Embryonic facial prominence (tissue), 1 donor: ENCODE data around the gene MRM1.

Source experiments
- DNase-seq: peaks from one replicate; pipeline ENCODE4 v3.0.0-alpha.2; 2016; ENCODE audit errors: extremely low spot score

MRM1 gene, protein sequence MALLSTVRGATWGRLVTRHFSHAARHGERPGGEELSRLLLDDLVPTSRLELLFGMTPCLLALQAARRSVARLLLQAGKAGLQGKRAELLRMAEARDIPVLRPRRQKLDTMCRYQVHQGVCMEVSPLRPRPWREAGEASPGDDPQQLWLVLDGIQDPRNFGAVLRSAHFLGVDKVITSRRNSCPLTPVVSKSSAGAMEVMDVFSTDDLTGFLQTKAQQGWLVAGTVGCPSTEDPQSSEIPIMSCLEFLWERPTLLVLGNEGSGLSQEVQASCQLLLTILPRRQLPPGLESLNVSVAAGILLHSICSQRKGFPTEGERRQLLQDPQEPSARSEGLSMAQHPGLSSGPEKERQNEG

DNA sequence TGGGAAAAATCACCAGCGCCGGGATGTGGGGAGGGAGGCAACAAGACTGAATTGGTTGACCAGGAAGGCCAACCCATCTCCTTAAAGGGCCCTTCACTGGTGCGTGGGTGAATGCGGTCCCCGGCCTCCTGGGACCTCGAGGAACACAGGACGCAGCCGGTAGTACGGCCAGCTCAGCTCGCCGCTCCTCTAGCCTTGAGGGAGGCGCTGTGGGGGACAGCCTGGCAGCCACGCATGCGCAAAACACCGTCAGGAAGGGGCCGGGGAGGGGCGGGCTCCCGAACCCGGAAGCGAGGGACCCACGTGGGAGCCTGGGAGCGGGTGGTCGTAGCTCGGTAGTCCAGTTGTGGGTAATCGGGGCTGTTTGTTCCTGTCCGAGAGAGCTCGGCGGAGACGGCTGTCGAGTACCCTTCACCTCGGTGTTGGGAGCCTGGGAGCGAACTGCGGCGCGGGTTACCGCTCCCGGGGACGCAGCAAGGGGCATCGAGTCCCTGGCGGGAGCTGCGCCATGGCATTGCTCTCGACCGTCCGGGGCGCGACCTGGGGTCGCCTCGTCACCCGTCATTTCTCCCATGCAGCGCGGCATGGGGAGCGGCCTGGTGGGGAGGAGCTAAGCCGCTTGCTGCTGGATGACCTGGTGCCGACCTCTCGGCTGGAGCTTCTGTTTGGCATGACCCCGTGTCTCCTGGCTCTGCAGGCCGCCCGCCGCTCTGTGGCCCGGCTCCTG is at the start of gene MRM1:
Gene MRM1, plus strand, starts transcription at position 281 of the 727 bp plus-strand sequence. Its CDS starts 228 bp downstream, at position 509.
- DNase-seq, result peak; percentile 73

DNA sequence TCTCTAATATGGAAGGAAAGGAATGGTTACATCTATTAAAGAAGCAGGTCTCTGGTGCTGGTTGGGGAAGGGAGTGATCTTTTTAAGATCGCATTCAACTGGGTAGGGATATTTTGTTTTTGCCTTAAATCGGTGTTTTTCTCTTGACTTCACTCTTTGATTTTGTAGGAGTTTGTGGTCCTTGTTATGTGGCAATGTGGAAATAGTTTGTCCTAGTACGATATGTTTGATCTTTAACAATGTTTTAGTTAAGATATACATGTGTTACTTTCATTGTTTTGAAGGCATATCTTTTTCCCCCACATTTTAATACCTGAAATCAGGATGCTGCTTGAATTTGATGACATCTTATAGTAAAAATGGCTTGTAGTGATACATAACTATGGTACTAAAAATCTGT is 47.9 kb upstream of the MRM1 start:
- no peak for DNase-seq

DNA sequence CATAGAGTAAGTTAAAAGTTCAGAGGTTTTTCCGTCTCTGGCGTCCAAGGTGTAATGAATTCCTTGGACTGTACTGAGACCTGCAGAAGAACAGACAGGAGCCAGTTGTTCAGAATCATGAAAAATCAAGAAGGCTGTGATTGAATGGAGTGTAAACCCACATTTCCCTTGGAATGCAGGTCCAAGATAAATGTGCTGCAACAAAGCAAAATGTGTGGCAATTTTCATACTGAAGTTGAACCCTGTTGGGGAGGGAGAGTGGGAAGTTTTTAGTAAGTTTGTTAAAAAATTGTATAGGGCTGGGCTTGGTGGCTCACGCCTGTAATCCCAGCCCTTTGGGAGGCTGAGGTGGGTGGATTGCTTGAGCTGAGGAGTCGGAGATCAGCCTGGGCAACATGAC is 35.3 kb upstream of the MRM1 start:
- DNase-seq, result no peak

DNA sequence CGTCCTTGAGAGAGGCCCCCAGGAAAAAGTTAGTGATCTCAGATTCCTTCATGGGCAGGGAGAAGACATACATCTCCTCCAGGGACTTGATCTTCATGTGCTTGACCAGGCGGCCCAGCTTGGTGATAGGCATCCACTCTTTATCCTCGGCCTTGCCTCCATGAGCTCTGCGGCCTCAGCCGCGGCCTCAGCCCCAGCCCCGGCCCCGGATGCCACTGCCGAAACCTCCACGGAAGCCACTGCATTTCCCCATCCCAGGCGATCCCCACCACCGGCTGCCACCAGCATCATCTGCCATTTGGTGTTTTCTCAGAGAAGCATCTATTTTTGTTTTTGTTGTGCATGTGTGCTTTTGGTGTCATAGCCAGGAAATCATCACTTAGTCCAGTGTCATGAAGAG is 26.4 kb upstream of the MRM1 start:
- no peak for DNase-seq

DNA sequence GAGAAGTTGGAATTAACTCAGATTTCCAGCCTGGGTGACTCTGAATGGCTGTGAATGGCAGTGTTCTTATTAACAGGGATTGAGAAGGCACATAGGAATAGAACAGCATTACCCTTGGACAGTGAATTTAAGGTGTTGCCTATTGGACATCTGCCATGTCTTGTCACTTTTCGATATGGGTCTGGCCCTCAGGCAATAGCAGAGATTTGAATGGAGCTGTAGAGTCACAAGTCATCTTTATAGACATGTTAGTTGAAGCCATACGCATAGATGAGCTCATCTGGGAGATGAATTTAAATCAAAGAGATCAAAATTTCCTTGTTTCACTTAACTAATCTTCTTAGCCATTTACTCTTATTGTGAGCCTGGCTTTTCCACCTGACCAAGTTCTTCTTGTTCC is 24.6 kb upstream of the MRM1 start:
- no peak for DNase-seq

DNA sequence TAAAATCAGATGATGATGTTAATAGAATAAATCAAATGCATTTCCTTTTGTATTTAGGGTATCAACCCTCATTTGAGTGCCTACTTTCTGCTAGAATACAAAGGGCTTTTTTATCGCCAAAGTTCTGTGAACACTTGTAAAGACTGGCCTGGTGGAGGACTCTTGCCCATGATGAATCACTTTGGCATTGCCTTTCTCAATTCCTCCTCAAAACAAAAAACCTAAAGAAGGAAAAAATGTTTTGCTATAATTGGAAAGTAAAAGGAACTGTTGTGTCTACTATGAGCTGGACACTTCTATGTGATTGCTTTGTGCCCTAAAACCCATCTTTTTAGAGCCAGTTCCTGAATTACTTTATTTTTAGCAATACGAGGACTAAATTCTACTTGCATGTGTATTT is 22.7 kb upstream of the MRM1 start:
- DNase-seq, result no peak

DNA sequence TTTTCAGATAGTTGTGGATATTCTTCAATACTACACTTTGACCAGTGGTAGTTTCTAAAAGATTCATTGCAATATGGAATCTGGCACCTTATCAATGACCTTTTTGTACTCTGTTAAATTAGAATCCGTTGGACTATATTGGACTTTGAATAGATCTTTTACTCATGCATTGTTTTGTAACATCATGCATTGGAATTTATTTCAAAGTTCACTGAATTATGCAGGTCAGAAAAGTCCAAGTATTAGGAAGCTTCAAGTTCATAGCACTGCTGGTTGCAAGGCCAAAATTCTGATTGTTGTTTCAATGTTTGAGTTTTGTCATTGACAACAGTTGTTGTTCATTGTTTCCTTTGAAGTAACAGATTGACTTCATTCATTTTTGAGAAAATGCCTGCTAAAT is 17.6 kb upstream of the MRM1 start:
- no peak for DNase-seq

DNA sequence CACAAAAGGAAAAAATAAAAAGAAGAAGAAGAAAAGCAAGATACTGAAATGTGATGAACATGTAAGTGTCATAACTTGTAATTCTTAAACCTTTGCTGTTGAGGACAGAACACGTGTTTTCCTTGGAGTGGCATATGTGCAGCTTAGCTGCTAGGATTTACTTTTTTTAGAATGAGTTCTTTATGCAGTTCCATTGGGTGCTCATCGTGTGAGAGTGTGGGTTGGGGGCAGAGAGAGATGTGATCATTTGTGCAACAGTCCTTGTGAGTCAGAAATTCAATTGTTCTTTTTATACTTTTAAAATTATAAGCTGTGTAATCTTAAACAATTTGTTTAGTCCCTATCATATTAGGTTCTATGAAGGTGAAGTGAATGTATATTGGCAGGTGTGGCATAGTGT is 15.2 kb upstream of the MRM1 start:
- DNase-seq, result no peak

DNA sequence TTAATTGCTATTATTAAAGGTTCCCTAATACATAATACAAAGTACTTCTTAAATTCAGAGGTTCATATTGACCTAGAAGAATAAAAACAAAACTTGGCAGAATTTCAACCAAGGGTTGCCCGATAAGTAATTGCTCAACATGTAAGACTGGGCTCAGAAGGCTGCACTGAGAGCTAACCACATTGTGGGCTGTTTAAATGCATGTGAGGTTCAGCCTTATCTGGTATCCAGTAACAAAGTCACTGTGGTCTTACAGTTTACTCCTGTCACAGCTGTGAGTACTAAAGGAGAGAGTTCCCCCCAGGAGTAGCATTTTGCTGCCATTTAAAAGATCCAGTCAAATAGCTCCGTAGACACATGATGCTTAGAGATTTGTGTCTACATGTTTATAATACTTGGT is 11.3 kb upstream of the MRM1 start:
- no peak for DNase-seq

DNA sequence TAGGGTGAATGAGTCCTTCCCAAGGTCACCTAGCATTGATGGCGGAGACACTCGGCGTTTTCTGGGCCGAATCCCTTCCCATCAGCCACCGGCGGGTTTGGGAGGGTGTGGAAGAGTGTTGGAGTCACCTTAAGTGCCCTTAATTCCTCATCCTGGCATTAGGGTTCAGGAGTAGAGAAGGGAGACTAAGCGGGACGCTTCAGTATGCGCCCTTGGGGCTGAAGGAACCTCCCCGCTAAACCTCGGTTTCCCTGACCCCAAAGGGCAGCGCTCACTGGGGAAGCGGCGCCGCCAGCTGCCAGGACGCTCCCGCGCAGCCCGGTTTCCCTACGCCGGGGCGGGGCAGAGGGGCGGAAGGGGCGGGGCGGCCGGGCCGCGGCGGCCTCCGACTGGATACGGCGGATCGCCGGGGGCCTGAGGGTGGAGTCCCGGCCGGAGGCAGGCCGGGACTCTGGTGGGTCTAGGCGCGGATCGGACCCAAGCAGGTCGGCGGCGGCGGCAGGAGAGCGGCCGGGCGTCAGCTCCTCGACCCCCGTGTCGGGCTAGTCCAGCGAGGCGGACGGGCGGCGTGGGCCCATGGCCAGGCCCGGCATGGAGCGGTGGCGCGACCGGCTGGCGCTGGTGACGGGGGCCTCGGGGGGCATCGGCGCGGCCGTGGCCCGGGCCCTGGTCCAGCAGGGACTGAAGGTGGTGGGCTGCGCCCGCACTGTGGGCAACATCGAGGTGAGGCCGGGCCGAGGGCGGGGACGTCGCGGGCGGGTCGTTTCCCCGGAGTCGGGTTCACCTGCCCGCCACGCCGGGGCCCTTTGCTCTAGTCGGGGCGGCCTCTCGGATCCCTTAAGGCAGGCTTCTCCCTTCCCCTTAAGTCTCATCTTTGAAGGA is 9.7 kb upstream of the MRM1 start, which contains the start of gene DHRS11:
Gene DHRS11, plus strand, starts transcription at position 446 of the 882 bp plus-strand sequence. Its CDS starts 131 bp downstream, at position 577.
- DNase-seq, result no peak

DNA sequence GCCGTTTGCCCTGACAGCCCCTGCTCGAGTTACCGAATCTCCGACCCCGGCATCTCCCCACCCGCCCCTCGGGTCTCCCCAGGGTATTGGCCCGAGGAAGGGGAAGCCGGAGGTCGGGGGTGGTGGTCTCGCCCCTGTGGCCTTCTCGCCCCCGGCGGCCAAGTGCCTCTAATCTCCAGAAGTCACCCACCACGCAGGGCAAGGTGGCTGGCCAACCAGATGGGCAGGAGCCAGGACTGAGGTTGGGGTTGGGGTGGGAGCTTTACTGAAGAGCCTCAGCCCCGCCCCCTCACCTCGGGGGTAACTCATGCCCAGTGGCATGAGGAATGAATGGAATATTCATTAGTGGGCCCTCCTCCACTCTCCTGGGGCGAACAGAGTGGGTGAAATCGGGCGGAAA is 9.1 kb upstream of the MRM1 start:
- DNase-seq, result no peak

DNA sequence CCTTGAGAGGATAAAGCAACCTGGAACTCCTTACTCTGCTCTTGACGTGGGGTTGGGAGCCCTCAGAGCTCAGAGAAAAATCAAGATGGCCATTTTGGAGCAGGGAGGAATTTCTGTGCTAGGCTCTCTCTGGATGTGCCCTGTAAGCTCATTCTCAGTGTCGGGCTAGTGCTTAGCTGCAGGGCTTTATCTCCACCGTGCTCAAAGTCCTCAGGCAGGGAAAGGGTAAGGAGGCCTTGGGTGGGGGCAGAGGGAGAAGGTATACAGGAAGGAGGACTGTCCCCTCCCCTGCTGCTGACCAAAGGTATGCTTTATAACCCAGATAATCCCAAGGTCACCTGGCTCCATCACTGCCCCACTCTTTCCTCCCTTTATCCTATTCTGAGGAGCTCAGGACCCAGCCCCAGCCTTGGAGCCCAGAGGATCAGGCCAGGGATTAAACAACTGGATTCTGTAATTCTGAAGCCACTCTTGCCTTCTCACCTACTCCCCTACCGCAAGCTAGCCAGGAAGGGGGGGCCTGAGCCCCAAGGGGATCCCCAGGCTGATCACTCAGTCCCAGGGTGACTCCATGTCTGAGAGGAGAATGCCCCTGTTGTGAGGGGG is 8.6 kb upstream of the MRM1 start:
- no peak for DNase-seq

DNA sequence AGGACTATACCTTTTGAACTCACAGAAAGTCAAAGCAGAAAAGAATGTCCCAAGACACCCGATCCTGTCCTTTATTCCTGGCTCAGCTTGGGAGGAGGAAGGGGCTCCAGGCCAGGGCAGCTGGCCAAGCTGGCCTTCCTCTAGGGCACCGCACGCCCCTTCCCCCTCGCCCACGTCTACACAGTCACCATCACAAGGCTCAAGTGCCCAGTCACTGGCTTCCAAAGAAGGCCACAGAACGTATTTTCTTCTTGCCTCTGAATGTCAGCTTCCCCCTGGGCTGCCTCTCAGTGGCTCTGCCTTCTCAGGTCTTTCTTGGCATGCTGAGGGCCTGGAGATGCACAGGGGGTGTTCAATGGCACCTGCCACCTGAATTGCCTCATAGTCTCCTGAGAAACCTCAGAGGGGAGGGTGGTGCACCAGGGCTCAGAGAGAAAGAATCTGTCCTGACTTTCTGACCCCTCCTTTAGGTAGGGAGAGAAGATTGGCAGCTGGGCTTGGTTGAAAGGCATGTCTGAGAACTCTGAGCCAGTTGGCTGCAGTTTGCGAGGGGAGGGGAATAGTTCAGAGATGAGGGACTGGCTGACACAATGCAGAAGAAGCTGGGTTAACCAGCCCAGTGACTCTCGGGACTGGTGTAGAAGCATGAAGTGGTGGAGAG is 7.6 kb upstream of the MRM1 start:
- no peak for DNase-seq

DNA sequence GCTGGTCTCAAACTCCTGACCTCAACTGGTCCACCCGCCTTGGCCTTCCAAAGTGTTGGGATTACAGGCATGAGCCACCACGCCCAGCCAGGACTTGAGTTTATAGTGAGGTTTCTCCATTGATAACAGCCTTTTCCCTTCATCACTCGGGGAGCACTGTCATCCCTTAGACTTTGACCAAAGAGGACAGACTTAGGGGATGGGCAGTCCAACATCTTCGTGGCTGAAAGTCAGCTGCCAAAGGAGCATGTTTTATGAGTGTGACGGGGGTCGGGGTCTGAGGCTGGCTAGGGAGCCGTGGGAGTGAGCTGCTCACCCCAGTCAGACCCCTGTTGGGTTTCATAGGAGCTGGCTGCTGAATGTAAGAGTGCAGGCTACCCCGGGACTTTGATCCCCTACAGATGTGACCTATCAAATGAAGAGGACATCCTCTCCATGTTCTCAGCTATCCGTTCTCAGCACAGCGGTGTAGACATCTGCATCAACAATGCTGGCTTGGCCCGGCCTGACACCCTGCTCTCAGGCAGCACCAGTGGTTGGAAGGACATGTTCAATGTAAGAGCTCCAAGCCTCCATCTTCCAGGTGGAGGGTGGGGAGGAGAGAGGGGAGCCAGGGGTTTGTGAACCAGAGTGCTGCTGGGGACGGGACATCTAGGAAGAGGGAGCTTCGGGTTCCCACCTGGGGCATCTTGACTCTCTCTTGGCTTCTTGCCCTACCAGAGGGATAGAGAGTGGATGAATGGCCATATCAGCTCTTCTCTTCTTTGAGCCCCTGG is 6.6 kb upstream of the MRM1 start:
- no peak for DNase-seq

DNA sequence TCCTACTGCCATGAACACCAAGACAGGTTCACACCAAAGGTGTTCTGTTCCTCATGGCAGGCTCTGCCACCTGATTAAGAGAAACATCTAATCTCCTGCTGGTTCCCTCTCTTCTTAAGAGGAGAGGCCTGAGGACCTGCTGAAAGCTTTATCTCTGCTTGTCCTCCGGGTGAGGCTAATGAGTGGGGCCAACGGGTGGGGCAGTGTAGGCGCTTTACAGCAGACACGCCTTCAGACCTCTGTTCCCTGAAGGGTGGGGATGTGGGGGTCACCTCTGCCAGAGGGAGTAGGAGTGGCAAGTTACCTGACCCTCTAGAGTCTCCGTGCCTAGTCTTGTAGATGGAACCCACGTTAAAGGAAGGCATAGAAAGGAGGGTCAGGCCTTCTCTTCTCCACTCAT is 4.2 kb upstream of the MRM1 start:
- DNase-seq, result no peak

DNA sequence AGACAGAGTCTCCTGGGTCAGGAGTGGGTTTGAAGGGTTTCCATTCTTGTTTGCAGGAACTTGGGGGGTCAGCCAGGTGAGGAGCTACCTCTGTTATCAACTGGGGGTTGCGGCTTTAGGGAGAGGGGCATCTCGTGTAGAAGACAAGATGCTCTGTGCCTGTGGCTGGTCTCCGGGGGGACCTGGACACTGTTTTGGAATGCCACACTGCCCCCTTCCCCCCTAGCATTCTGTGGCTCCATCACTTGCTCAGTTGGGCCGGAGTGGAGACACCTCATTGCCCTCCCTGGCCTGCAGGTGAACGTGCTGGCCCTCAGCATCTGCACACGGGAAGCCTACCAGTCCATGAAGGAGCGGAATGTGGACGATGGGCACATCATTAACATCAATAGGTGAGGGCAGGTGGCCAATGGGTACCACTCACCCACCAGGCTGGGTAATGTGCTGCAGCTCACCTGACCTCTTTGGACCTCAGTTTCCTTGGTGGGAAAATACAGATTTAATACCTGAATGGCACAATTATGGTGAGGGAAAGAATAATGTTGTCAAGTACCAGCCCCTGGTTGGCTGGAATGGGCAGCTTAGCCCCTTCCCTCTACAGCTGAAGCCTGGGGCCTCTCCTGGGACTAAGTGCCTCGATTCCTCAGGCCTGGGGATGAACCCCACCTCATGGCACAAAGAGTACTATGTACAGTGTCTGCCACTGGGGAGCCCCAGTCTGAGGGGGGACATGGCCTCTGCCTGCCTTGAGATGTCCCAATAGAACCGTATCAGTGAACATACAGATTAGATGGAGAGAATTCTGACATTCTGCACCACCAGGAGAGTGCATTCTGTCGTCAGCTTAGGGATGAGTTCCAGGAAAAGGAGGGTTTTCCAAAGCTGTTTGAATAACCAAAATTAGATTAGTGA is 3.3 kb upstream of the MRM1 start:
- no peak for DNase-seq

DNA sequence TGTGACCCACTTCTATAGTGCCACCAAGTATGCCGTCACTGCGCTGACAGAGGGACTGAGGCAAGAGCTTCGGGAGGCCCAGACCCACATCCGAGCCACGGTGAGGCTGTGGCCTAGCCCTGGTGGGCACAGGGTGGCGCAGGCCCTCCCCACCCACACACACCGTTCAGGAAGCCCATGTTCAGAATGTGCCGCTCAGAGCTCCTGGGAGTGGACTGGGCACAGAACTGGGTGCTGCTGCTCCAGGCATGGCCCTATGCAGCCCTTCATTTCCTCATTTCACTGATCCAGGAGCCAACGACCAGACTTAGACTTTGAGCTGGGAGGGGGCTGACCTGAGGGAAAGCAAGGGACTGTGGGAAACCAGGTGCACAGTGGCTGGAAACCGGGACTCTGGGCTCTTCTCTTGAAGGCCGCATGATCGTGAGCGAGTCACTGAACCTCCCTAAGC is 2.4 kb upstream of the MRM1 start:
- no peak for DNase-seq

DNA sequence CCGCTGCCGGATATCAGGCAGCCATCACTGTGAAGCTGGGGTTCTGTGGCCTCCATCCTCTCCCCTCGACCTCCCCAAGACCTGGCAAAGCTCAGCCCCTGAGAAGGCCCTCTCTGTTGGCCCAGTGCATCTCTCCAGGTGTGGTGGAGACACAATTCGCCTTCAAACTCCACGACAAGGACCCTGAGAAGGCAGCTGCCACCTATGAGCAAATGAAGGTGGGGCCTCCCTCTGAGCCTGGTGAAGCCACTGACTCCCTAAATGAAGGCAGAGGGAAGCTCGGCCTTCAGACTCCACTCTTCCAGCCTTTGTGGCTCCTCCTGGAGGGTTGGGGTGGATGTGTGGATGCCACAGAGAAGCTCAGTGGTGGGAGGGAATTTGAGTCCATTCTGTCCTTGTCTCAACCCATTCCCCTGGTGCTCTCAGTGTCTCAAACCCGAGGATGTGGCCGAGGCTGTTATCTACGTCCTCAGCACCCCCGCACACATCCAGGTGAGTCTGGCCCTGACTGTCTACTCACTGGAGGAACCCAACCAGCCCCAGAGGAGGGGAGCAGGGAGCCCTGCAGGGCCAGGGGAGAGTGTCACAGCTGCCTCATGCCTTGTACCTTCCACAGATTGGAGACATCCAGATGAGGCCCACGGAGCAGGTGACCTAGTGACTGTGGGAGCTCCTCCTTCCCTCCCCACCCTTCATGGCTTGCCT is 1.7 kb upstream of the MRM1 start:
- no peak for DNase-seq

DNA sequence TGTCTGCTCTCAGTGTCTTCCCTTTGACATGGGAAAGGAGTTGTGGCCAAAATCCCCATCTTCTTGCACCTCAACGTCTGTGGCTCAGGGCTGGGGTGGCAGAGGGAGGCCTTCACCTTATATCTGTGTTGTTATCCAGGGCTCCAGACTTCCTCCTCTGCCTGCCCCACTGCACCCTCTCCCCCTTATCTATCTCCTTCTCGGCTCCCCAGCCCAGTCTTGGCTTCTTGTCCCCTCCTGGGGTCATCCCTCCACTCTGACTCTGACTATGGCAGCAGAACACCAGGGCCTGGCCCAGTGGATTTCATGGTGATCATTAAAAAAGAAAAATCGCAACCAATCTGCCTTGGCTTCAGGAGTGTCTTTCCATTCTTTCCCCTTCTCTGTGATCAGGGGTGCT is 918 bp upstream of the MRM1 start:
- DNase-seq, result no peak
